Adrenal gland (tissue), 5 donors: Measurements from ENCODE around the gene GPC5.

Experiments
- CTCF ChIP-seq, 6 experiments: fragments of 450-650 bp in 4 of 6; fragments of 200-600 bp in 2 of 6; sonication (generic) in 1 of 6; IDR thresholded peaks; 1 replicate in 5 of 6; 2 replicates in 1 of 6; pipeline versions ENCODE4 v1.5.1 to v1.8.0; 2016 to 2021; ENCODE audit warnings: antibody characterized with exemption in 6 of 6, mild to moderate bottlenecking in 2 of 6, moderate library complexity in 1 of 6
- POLR2A ChIP-seq, 2 donors: fragments of 450-650 bp; IDR thresholded peaks; one replicate each; pipeline ENCODE4 v1.6.1; 2017; ENCODE audit warnings: antibody characterized with exemption in 2 of 2, mild to moderate bottlenecking in 2 of 2, moderate library complexity in 1 of 2
- donor health status: DM: no; HTN: no; CAD: no.

GRCh38 chr13:91358387-91358782, 40.0 kb upstream of the GPC5 start:
- TF ChIP-seq CTCF (IDR thresholded peaks at IDR 0.05) (no peak), POLR2A (IDR thresholded peaks at IDR 0.05) (no peak)
